ENCODE data around the gene HTR3A. TPM values are rescaled to one million over a fixed set of nuclear protein-coding genes. Genes with fewer than 3 reads are reported as not detected.
"Not testable (repeated sequence)": the region's sequence is repeated elsewhere in the genome, so short reads cannot be mapped to it uniquely, and the experiment has no call there.

The HTR3A gene
- total RNA-seq, 1 experiment from 2014 or later: 0.21 TPM

DNA sequence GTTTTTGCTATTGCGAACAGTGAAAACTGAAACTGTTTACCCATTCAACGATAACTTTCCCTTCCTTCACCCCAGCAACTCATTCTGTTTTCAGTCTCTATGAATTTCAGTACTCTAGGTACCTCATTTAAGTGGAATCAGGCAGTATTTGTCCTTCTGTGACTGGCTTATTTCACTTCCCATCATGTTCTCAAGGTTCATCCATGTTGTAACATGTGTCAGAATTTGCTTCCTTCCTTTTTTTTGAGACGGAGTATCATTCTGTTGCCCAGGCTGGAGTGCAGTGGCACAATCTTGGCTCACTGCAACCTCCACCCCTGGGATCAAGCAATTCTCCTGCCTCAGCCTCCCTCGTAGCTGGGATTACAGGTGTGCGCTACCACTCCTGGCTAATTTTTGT, 46.6 kb upstream of the HTR3A start:
- DNase-seq (ENCODE audit: low read depth, low spot score) (no peak), ATAC-seq (no peak)
- TF ChIP-seq TCF7L2 (IDR thresholded peaks at IDR 0.05; ENCODE audit: low read depth, low read length): no peak
- Histone ChIP-seq H3K36me3 (ENCODE audit: control insufficient read depth, insufficient read depth, low read length) (no peaks in the 10 kb centered on the region), H3K9me3 (ENCODE audit: control insufficient read depth, insufficient read depth, low read depth, low read length) (no peaks in the 10 kb centered on the region), H3K4me1 (ENCODE audit: control insufficient read depth, insufficient read depth, low read length) (no peaks in the 10 kb centered on the region), H3K27me3 (ENCODE audit: control insufficient read depth, insufficient read depth, low read length) (peaks cover 7% of the 10 kb centered on the region), H3K4me3 (ENCODE audit: low read depth in 2 of 2, low read length in 2 of 2) (no peak overlapping the region), H3K27ac (ENCODE audit: low read length) (no peak overlapping the region)
- intact Hi-C loops (cut with micrococcal nuclease; ENCODE audit: unreplicated experiment): no loop called here
- BruUV-seq (replicated peaks): no TSS peak
- CTCF ChIA-PET: no interaction called here
- POLR2A ChIA-PET: no interaction called here
- in situ Hi-C loops (cut with HindIII; ENCODE audit: low pct_unique_long_range_greater_than_20kb, low sequenced_read_pairs): no loop called here

DNA sequence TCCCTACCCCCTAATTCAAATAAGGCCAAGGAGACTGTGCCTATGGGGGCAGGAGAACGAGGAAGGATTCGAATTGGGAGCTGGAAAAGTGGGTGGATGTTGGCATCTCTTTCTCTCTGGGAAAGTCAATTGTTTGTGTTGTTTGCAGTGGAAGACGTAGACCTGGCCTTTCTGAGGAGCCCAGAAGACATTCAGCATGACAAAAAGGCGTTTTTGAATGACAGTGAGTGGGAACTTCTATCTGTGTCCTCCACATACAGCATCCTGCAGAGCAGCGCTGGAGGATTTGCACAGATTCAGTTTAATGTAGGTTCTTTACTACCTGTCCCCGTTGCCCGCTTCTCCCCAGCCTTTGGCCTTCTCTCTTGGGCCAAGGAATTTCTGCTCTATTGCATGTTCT, 42.1 kb upstream of the HTR3A start:
- TF ChIP-seq, protein P1, sequence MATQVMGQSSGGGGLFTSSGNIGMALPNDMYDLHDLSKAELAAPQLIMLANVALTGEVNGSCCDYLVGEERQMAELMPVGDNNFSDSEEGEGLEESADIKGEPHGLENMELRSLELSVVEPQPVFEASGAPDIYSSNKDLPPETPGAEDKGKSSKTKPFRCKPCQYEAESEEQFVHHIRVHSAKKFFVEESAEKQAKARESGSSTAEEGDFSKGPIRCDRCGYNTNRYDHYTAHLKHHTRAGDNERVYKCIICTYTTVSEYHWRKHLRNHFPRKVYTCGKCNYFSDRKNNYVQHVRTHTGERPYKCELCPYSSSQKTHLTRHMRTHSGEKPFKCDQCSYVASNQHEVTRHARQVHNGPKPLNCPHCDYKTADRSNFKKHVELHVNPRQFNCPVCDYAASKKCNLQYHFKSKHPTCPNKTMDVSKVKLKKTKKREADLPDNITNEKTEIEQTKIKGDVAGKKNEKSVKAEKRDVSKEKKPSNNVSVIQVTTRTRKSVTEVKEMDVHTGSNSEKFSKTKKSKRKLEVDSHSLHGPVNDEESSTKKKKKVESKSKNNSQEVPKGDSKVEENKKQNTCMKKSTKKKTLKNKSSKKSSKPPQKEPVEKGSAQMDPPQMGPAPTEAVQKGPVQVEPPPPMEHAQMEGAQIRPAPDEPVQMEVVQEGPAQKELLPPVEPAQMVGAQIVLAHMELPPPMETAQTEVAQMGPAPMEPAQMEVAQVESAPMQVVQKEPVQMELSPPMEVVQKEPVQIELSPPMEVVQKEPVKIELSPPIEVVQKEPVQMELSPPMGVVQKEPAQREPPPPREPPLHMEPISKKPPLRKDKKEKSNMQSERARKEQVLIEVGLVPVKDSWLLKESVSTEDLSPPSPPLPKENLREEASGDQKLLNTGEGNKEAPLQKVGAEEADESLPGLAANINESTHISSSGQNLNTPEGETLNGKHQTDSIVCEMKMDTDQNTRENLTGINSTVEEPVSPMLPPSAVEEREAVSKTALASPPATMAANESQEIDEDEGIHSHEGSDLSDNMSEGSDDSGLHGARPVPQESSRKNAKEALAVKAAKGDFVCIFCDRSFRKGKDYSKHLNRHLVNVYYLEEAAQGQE (IDR thresholded peaks at IDR 0.05; ENCODE audit: insufficient read depth in 1 of 2, low read depth in 2 of 2, low read length in 1 of 2): no peak
- no peak for TF ChIP-seq TCF7L2 (IDR thresholded peaks at IDR 0.05; ENCODE audit: low read depth, low read length)
- BruUV-seq (replicated peaks): no TSS peak
- DNase-seq (ENCODE audit: low read depth, low spot score) (no peak), ATAC-seq (no peak)
- Histone ChIP-seq H3K27ac (ENCODE audit: low read length) (no peak overlapping the region), H3K4me1 (ENCODE audit: control insufficient read depth, insufficient read depth, low read length) (no peaks in the 10 kb centered on the region), H3K4me3 (ENCODE audit: low read depth in 2 of 2, low read length in 2 of 2) (no peak overlapping the region), H3K36me3 (ENCODE audit: control insufficient read depth, insufficient read depth, low read length) (no peaks in the 10 kb centered on the region), H3K27me3 (ENCODE audit: control insufficient read depth, insufficient read depth, low read length) (peaks cover 17% of the 10 kb centered on the region), H3K9me3 (ENCODE audit: control insufficient read depth, insufficient read depth, low read depth, low read length) (no peaks in the 10 kb centered on the region)
- in situ Hi-C loops (cut with HindIII; ENCODE audit: low pct_unique_long_range_greater_than_20kb, low sequenced_read_pairs) (no loop called here), intact Hi-C loops (cut with micrococcal nuclease; ENCODE audit: unreplicated experiment) (no loop called here)
- ChIA-PET CTCF (no interaction called here), POLR2A (no interaction called here)

GRCh38 chr11:113934193-113934592, 40.7 kb upstream of the HTR3A start:
- ATAC-seq; CTCF ChIA-PET; H3K9me3 ChIP-seq (ENCODE audit: control insufficient read depth, insufficient read depth, low read depth, low read length); H3K27ac ChIP-seq (ENCODE audit: low read length); H3K4me3 ChIP-seq (ENCODE audit: low read depth in 2 of 2, low read length in 2 of 2); in situ Hi-C loops (cut with HindIII; ENCODE audit: low pct_unique_long_range_greater_than_20kb, low sequenced_read_pairs); BruUV-seq (replicated peaks); DNase-seq (ENCODE audit: low read depth, low spot score); H3K36me3 ChIP-seq (ENCODE audit: control insufficient read depth, insufficient read depth, low read length); H3K4me1 ChIP-seq (ENCODE audit: control insufficient read depth, insufficient read depth, low read length); POLR2A ChIA-PET; intact Hi-C loops (cut with micrococcal nuclease; ENCODE audit: unreplicated experiment): not testable (repeated sequence)
- H3K27me3 ChIP-seq (ENCODE audit: control insufficient read depth, insufficient read depth, low read length): peaks cover 17% of the 10 kb centered on the region

- no peak overlapping the region for H3K27ac ChIP-seq (ENCODE audit: low read length)
- in situ Hi-C loops (cut with HindIII; ENCODE audit: low pct_unique_long_range_greater_than_20kb, low sequenced_read_pairs): no loop called here
- H3K27me3 ChIP-seq (ENCODE audit: control insufficient read depth, insufficient read depth, low read length): peaks cover 17% of the 10 kb centered on the region
- ChIA-PET CTCF (interaction anchor here (0.6 kb wide), 1 partner anchor 73 kb away, joined by 3 read pairs; no protein-coding TSS in a partner anchor), POLR2A (interaction anchor here (0.6 kb wide), 1 partner anchor 101 kb away, joined by 3 read pairs; no protein-coding TSS in a partner anchor)
- H3K4me3 ChIP-seq (ENCODE audit: low read depth in 2 of 2, low read length in 2 of 2): no peak overlapping the region
- ATAC-seq (no peak), DNase-seq (ENCODE audit: low read depth, low spot score) (no peak)
- no peaks in the 10 kb centered on the region for H3K9me3 ChIP-seq (ENCODE audit: control insufficient read depth, insufficient read depth, low read depth, low read length)
- BruUV-seq (replicated peaks): no TSS peak
- H3K4me1 ChIP-seq (ENCODE audit: control insufficient read depth, insufficient read depth, low read length): no peaks in the 10 kb centered on the region
- no peak for TF ChIP-seq CTCF (IDR thresholded peaks at IDR 0.05)
- intact Hi-C loops (cut with micrococcal nuclease; ENCODE audit: unreplicated experiment): no loop called here
- H3K36me3 ChIP-seq (ENCODE audit: control insufficient read depth, insufficient read depth, low read length): no peaks in the 10 kb centered on the region
Measured at GRCh38 chr11:113934761-113935160, 40.1 kb upstream of the HTR3A start.

Data from Panc1 (cell line).